ENCODE measurements around the gene SCYGR5. TPM values are rescaled to one million over a fixed set of nuclear protein-coding genes. Genes with fewer than 3 reads are reported as not detected.
"Not testable (repeated sequence)": the region's sequence is repeated elsewhere in the genome, so short reads cannot be mapped to it uniquely, and the experiment has no call there.

Gene SCYGR5, protein sequence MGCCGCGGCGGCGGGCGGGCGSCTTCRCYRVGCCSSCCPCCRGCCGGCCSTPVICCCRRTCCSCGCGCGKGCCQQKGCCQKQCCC
- total RNA-seq = not detected

DNA sequence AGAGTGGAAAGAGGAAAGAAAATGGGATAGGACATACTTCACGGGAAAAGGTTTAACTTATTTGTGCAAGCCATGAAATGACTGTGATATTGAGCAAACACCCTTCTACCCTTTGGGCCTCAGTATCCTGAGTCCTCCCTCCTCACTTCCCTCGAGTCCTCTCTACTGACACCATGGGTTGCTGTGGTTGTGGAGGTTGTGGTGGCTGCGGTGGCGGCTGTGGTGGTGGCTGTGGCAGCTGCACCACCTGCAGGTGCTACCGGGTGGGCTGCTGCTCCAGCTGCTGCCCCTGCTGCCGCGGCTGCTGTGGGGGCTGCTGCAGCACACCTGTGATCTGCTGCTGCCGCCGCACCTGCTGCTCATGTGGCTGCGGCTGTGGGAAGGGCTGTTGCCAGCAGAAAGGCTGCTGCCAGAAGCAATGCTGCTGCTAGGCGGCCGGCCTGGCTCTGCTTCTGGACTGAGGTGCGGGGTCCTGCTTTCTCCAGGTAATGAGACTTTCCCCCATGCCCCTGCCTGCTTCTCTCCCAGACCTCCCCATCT lies at the start of gene SCYGR5:
TSS of gene SCYGR5 (plus strand) at position 174 of the 540 bp plus-strand sequence. CDS start at position 174, 0 bp downstream.
- in situ Hi-C loops (cut with MboI; ENCODE audit: low sequenced_read_pairs in 4 of 4) = loop anchor here in 1 of 4 donors (10.0 kb wide), 1 partner anchor 98 kb away; no protein-coding TSS in a partner anchor

DNA sequence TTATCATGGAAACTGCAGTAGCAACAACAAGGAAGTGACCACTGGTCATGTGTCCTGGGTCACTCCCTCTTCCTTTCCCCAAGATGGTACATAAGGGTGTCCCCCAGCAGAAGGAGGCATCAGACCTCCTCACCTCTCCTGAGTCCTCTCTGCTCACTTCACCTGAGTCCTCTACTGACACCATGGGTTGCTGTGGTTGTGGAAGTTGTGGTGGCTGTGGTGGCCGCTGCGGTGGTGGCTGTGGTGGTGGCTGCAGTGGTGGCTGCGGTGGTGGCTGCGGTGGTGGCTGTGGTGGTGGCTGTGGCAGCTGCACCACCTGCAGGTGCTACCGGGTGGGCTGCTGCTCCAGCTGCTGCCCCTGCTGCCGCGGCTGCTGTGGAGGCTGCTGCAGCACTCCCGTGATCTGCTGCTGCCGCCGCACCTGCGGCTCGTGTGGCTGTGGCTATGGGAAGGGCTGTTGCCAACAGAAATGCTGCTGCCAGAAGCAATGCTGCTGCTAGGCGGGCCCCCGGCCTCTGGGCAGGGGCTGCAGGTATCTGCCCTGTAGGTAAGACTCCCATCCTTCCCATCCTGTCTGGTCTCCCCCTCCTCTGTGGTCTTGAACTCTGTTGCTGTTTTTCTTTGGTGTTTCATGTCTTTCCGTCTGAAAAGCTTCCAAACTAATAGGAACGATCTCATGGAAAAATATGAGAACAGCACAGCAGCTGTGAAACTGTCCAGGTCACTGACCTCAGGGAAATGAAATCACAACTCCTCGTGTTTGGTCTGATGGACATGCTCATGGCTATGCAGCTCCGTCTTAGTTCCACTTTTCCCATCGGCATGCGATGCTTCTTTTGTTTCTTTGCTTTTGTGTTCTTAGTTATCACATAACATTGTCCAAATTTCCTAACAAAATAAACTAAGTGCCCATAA lies 49.0 kb upstream of the SCYGR5 start, which contains the start of gene SCYGR4:
TSS of gene SCYGR4 (plus strand) at position 183 of the 915 bp plus-strand sequence. CDS start at position 183, 0 bp downstream.
- DNase-seq (no peak), ATAC-seq (no peak)
- no peaks in the 10 kb centered on the region for H3K4me1 ChIP-seq

More for the DNA sequence above, at the start of gene SCYGR5:
- DNase-seq; H3K27ac ChIP-seq; intact Hi-C loops (cut with DNase I; ENCODE audit: low total_unique reads); H3K27me3 ChIP-seq; ATAC-seq; H3K36me3 ChIP-seq; H3K9me3 ChIP-seq; H3K4me3 ChIP-seq; H3K4me1 ChIP-seq: not testable (repeated sequence)

DNA sequence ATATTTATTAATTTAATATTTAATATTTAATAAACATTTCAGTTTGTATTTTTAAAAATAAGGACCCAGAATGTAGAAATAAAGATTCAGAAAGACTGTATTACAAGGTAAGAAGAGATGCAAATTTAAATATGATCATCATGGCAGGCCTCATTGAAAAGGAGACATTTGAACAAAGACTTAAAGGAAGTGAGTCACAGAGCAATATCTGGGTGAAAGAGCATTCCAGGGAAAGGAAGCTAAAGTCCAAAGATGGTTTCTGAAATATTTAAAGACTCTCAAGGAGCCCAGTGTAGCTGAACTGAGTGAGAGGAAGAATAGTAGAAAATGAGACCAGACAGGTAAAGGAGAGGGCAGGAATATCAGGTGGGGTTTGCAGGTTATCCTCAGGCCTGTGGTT lies 43.4 kb upstream of the SCYGR5 start:
- Histone ChIP-seq H3K4me1 (no peaks in the 10 kb centered on the region), H3K9me3 (no peaks in the 10 kb centered on the region), H3K4me3 (no peak overlapping the region), H3K27me3 (peaks cover 0 to 5% (median 0%) of the 10 kb centered on the region in 3 donors), H3K36me3 (no peaks in the 10 kb centered on the region), H3K27ac (no peak overlapping the region)
- in situ Hi-C loops (cut with MboI; ENCODE audit: low sequenced_read_pairs in 4 of 4) (no loop called here), intact Hi-C loops (cut with DNase I; ENCODE audit: low total_unique reads) (no loop called here)
- DNase-seq (no peak), ATAC-seq (no peak)
- TF ChIP-seq, protein P1, sequence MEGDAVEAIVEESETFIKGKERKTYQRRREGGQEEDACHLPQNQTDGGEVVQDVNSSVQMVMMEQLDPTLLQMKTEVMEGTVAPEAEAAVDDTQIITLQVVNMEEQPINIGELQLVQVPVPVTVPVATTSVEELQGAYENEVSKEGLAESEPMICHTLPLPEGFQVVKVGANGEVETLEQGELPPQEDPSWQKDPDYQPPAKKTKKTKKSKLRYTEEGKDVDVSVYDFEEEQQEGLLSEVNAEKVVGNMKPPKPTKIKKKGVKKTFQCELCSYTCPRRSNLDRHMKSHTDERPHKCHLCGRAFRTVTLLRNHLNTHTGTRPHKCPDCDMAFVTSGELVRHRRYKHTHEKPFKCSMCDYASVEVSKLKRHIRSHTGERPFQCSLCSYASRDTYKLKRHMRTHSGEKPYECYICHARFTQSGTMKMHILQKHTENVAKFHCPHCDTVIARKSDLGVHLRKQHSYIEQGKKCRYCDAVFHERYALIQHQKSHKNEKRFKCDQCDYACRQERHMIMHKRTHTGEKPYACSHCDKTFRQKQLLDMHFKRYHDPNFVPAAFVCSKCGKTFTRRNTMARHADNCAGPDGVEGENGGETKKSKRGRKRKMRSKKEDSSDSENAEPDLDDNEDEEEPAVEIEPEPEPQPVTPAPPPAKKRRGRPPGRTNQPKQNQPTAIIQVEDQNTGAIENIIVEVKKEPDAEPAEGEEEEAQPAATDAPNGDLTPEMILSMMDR (IDR thresholded peaks at IDR 0.05 in 4 of 5, conservative IDR thresholded peaks at IDR 0.05 in 1 of 5) = no peak
- no peak for TF ChIP-seq POLR2A (IDR thresholded peaks at IDR 0.05)

More for the DNA sequence above, 49.0 kb upstream of the SCYGR5 start, which contains the start of gene SCYGR4:
- H3K9me3 ChIP-seq = no peaks in the 10 kb centered on the region
- intact Hi-C loops (cut with DNase I; ENCODE audit: low total_unique reads) (no loop called here), in situ Hi-C loops (cut with MboI; ENCODE audit: low sequenced_read_pairs in 4 of 4) (no loop called here)
- H3K27ac ChIP-seq = no peak within 1 kb of the TSS
- no peaks in the 10 kb centered on the region for H3K36me3 ChIP-seq
- TF ChIP-seq, protein P1 (IDR thresholded peaks at IDR 0.05 in 4 of 5, conservative IDR thresholded peaks at IDR 0.05 in 1 of 5) = no peak
- TF ChIP-seq POLR2A (IDR thresholded peaks at IDR 0.05) = no peak
- H3K4me3 ChIP-seq = no peak within 1 kb of the TSS
- H3K27me3 ChIP-seq = peaks cover 0 to 6% (median 0%) of the 10 kb centered on the region in 3 donors

DNA sequence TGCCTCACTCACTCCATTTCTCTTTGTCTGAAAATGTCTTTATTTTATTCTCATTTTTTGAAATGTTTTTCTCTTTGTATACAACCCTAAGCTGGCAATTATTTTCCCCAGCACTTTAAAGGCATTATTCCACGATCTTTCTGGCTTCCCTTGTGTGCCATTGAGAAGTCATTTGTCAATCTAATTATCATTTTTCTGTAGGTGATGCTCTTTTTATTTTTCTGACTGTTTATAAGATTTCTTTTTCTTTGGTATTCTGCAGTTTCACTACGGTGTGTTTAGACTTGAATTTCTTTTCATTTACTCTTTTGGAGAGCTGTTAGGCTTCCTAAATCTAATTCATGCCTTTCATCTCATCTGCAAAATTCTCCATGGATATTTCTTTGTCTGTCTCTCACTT lies 41.2 kb upstream of the SCYGR5 start:
- intact Hi-C loops (cut with DNase I; ENCODE audit: low total_unique reads) (no loop called here), in situ Hi-C loops (cut with MboI; ENCODE audit: low sequenced_read_pairs in 4 of 4) (no loop called here)
- ATAC-seq = no peak
- H3K27me3 ChIP-seq = peaks cover 0 to 4% (median 0%) of the 10 kb centered on the region in 3 donors
- TF ChIP-seq, protein P1 (IDR thresholded peaks at IDR 0.05 in 4 of 5, conservative IDR thresholded peaks at IDR 0.05 in 1 of 5) = no peak
- no peak for TF ChIP-seq POLR2A (IDR thresholded peaks at IDR 0.05)
- H3K36me3 ChIP-seq = no peaks in the 10 kb centered on the region
- no peak overlapping the region for H3K4me3 ChIP-seq
- no peaks in the 10 kb centered on the region for H3K9me3 ChIP-seq
- H3K4me1 ChIP-seq = no peaks in the 10 kb centered on the region
- no peak for DNase-seq
- no peak overlapping the region for H3K27ac ChIP-seq

Data from gastrocnemius medialis (tissue), 4 donors.